ENCODE results near the gene CDH4. TPM values are rescaled to one million over a fixed set of nuclear protein-coding genes. Genes with fewer than 3 reads are reported as not detected.

Gene CDH4
- total RNA-seq, 4 donors from 2014 or later, result under 0.01 to 0.56 (median 0.19) TPM; not detected in 1

- no peak for ATAC-seq (ENCODE audit: low FRiP score)
- no peak for DNase-seq (ENCODE audit: low spot score)
- no peak for TF ChIP-seq CTCF (IDR thresholded peaks at IDR 0.05)
Measured at GRCh38 chr20:61810066-61810737, 558.1 kb downstream of the CDH4 start.

DNA sequence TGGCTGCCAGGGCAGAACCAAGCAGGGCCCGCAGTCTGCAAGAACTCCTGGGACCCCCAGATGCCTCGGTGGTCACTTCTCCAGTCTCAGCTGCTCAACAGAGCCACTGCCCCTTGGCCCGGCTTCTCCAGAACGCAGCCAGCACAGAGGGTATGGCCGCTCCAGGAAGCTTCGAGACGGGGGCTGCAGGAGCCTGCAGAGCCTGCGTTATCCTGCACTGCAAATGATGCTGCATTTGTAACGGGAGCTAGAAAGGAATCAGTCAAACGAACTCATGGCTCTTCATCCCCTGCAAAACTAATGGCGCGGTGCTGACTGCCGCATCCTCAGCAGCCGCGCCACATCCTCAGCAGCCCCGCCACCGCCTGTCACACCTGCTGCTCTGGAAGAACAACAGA is 558.7 kb downstream of the CDH4 start:
- TF ChIP-seq CTCF (IDR thresholded peaks at IDR 0.05), result no peak
- ATAC-seq (ENCODE audit: low FRiP score) (no peak), DNase-seq (ENCODE audit: low spot score) (no peak)

- no peak for DNase-seq (ENCODE audit: low spot score)
- no peak for ATAC-seq (ENCODE audit: low FRiP score)
- no peak for TF ChIP-seq CTCF (IDR thresholded peaks at IDR 0.05)
Measured at GRCh38 chr20:61811166-61811565, 559.1 kb downstream of the CDH4 start.

- no peak for ATAC-seq (ENCODE audit: low FRiP score)
- DNase-seq (ENCODE audit: low spot score), result no peak
- no peak for TF ChIP-seq CTCF (IDR thresholded peaks at IDR 0.05)
Measured at GRCh38 chr20:61812121-61812844, 560.2 kb downstream of the CDH4 start.

GRCh38 chr20:61812845-61813485 is 560.9 kb downstream of the CDH4 start:
- no peak for ATAC-seq (ENCODE audit: low FRiP score)
- no peak for TF ChIP-seq CTCF (IDR thresholded peaks at IDR 0.05)
- no peak for DNase-seq (ENCODE audit: low spot score)

DNA sequence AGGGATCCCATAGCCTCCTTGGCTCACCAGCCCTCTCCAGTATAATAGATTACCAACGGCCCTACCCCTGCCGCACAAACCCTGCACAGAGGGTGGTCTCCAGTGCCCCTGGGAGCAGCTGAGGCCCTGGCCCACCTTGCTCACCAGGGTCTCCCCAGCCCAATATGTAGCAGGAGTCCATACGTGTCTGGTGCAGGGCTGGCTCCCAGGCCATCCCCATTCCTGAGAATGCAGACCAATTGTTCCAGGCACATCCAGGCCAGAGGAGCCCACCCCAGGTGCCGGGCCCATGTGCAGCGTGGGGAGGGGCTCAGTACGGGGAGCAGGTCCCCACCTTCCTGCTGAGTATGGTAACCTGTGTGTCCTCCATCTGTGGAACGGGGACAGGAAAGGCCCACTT is 561.7 kb downstream of the CDH4 start:
- no peak for ATAC-seq (ENCODE audit: low FRiP score)
- TF ChIP-seq CTCF (IDR thresholded peaks at IDR 0.05), result no peak
- no peak for DNase-seq (ENCODE audit: low spot score)
